ENCODE measurements around the gene LTA.
A peak's percentile ranks its signal among the peaks of the same experiment; 100 is the strongest.

LTA gene

GRCh38 chr6:31607317-31607716, 35.2 kb downstream of the LTA start:
- no peaks in the 10 kb centered on the region for H3K9me3 ChIP-seq (replicated peaks; ENCODE audit: low read length)
- no peaks in the 10 kb centered on the region for H3K27me3 ChIP-seq (ENCODE audit: control insufficient read depth, insufficient read depth, low read length)
- H3K4me3 ChIP-seq (ENCODE audit: low read length): no peak overlapping the region
- H3K9ac ChIP-seq (ENCODE audit: low read depth, low read length): no peak overlapping the region
- no peaks in the 10 kb centered on the region for H3K36me3 ChIP-seq (ENCODE audit: insufficient read depth, low read length)
- no peaks in the 10 kb centered on the region for H3K4me1 ChIP-seq (ENCODE audit: control insufficient read depth, insufficient read depth, low read length)
- H3K4me2 ChIP-seq (ENCODE audit: low read length): no peak overlapping the region

GRCh38 chr6:31609519-31610406, 37.7 kb downstream of the LTA start:
- Histone ChIP-seq H3K4me2 (ENCODE audit: low read length) (no peak overlapping the region), H3K4me1 (ENCODE audit: control insufficient read depth, insufficient read depth, low read length) (no peaks in the 10 kb centered on the region), H3K36me3 (ENCODE audit: insufficient read depth, low read length) (no peaks in the 10 kb centered on the region), H3K9ac (ENCODE audit: low read depth, low read length) (no peak overlapping the region), H3K27me3 (ENCODE audit: control insufficient read depth, insufficient read depth, low read length) (peaks cover 4% of the 10 kb centered on the region), H3K4me3 (ENCODE audit: low read length) (no peak overlapping the region), H3K9me3 (replicated peaks; ENCODE audit: low read length) (no peaks in the 10 kb centered on the region)

GRCh38 chr6:31610968-31611367, 38.9 kb downstream of the LTA start:
- no peak overlapping the region for H3K4me2 ChIP-seq (ENCODE audit: low read length)
- no peaks in the 10 kb centered on the region for H3K36me3 ChIP-seq (ENCODE audit: insufficient read depth, low read length)
- peaks cover 8% of the 10 kb centered on the region for H3K27me3 ChIP-seq (ENCODE audit: control insufficient read depth, insufficient read depth, low read length)
- H3K9me3 ChIP-seq (replicated peaks; ENCODE audit: low read length): no peaks in the 10 kb centered on the region
- H3K9ac ChIP-seq (ENCODE audit: low read depth, low read length): no peak overlapping the region
- no peak overlapping the region for H3K4me3 ChIP-seq (ENCODE audit: low read length)
- no peaks in the 10 kb centered on the region for H3K4me1 ChIP-seq (ENCODE audit: control insufficient read depth, insufficient read depth, low read length)

GRCh38 chr6:31614075-31614619, 42.1 kb downstream of the LTA start:
- Histone ChIP-seq H3K9ac (ENCODE audit: low read depth, low read length) (no peak overlapping the region), H3K4me1 (ENCODE audit: control insufficient read depth, insufficient read depth, low read length) (no peaks in the 10 kb centered on the region), H3K4me2 (ENCODE audit: low read length) (no peak overlapping the region), H3K36me3 (ENCODE audit: insufficient read depth, low read length) (no peaks in the 10 kb centered on the region), H3K4me3 (ENCODE audit: low read length) (no peak overlapping the region), H3K27me3 (ENCODE audit: control insufficient read depth, insufficient read depth, low read length) (peaks cover 8% of the 10 kb centered on the region), H3K9me3 (replicated peaks; ENCODE audit: low read length) (no peaks in the 10 kb centered on the region)

- Histone ChIP-seq H3K4me3 (ENCODE audit: low read length) (no peak within 1 kb of the TSS), H3K36me3 (ENCODE audit: insufficient read depth, low read length) (no peaks in the 10 kb centered on the region), H3K9ac (ENCODE audit: low read depth, low read length) (no peak within 1 kb of the TSS), H3K9me3 (replicated peaks; ENCODE audit: low read length) (no peaks in the 10 kb centered on the region), H3K27me3 (ENCODE audit: control insufficient read depth, insufficient read depth, low read length) (peaks cover 8% of the 10 kb centered on the region), H3K4me1 (ENCODE audit: control insufficient read depth, insufficient read depth, low read length) (no peaks in the 10 kb centered on the region), H3K4me2 (ENCODE audit: low read length) (no peak within 1 kb of the TSS)
Observed at GRCh38 chr6:31614684-31615578, 42.8 kb downstream of the LTA start, which contains the start of gene AIF1. TSS of gene AIF1 (plus strand) at chr6:31615234. CDS start at chr6:31615330, 96 bp downstream.

DNA sequence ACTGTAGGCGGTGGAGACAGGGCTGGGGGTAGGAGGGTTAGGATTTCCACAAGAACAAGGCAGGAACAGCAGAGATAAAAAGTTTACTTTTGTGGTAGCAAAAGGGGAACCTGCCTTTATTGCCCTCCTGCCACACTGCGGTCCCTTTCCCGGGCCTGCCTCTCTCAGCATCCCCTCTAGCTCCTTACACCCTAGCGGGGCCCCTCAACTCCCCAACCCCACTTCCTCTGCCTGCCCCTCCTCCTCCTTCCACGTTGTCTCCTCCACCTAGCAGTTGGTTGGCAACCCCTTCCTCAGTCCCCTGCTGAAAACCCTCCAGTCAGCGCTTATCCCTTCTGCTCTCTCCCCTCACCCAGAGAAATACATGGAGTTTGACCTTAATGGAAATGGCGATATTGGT, 43.7 kb downstream of the LTA start:
- H3K4me3 ChIP-seq (ENCODE audit: low read length): no peak overlapping the region
- no peak overlapping the region for H3K9ac ChIP-seq (ENCODE audit: low read depth, low read length)
- H3K27me3 ChIP-seq (ENCODE audit: control insufficient read depth, insufficient read depth, low read length): peaks cover 8% of the 10 kb centered on the region
- no peak overlapping the region for H3K4me2 ChIP-seq (ENCODE audit: low read length)
- H3K4me1 ChIP-seq (ENCODE audit: control insufficient read depth, insufficient read depth, low read length): no peaks in the 10 kb centered on the region
- no peaks in the 10 kb centered on the region for H3K9me3 ChIP-seq (replicated peaks; ENCODE audit: low read length)
- no peaks in the 10 kb centered on the region for H3K36me3 ChIP-seq (ENCODE audit: insufficient read depth, low read length)

DNA sequence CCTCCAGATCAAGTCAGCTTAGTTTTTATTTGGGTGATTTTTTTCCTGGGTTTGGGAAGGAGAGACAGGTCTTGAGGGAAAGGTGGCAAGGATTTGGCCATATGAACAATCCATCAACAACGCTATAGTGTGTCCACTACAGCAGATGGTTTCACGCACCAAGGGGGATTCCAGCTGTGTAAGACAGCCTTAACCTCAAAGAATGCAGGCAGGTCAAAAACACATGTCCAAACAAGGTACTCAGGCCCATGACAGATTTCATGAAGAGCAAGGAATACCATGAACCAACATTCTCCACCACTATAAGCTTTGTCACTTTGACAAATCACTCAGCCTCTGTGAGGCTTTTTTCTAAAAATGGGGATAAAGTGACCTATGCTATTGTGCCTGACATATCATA, 44.9 kb downstream of the LTA start:
- Histone ChIP-seq H3K4me3 (ENCODE audit: low read length) (no peak overlapping the region), H3K4me1 (ENCODE audit: control insufficient read depth, insufficient read depth, low read length) (peaks cover 4% of the 10 kb centered on the region), H3K4me2 (ENCODE audit: low read length) (no peak overlapping the region), H3K36me3 (ENCODE audit: insufficient read depth, low read length) (peaks cover 5% of the 10 kb centered on the region), H3K27me3 (ENCODE audit: control insufficient read depth, insufficient read depth, low read length) (peaks cover 8% of the 10 kb centered on the region), H3K9me3 (replicated peaks; ENCODE audit: low read length) (no peaks in the 10 kb centered on the region), H3K9ac (ENCODE audit: low read depth, low read length) (no peak overlapping the region)

- Histone ChIP-seq H3K27me3 (ENCODE audit: control insufficient read depth, insufficient read depth, low read length) (peaks cover 2% of the 10 kb centered on the region), H3K4me2 (ENCODE audit: low read length) (peak overlapping the region; percentile 89), H3K9me3 (replicated peaks; ENCODE audit: low read length) (no peaks in the 10 kb centered on the region), H3K4me1 (ENCODE audit: control insufficient read depth, insufficient read depth, low read length) (peaks cover 15% of the 10 kb centered on the region), H3K36me3 (ENCODE audit: insufficient read depth, low read length) (peaks cover 31% of the 10 kb centered on the region), H3K4me3 (ENCODE audit: low read length) (peak overlapping the region; percentile 88), H3K9ac (ENCODE audit: low read depth, low read length) (peak overlapping the region; percentile 91)
Observed at GRCh38 chr6:31619805-31620585, 47.9 kb downstream of the LTA start.

DNA sequence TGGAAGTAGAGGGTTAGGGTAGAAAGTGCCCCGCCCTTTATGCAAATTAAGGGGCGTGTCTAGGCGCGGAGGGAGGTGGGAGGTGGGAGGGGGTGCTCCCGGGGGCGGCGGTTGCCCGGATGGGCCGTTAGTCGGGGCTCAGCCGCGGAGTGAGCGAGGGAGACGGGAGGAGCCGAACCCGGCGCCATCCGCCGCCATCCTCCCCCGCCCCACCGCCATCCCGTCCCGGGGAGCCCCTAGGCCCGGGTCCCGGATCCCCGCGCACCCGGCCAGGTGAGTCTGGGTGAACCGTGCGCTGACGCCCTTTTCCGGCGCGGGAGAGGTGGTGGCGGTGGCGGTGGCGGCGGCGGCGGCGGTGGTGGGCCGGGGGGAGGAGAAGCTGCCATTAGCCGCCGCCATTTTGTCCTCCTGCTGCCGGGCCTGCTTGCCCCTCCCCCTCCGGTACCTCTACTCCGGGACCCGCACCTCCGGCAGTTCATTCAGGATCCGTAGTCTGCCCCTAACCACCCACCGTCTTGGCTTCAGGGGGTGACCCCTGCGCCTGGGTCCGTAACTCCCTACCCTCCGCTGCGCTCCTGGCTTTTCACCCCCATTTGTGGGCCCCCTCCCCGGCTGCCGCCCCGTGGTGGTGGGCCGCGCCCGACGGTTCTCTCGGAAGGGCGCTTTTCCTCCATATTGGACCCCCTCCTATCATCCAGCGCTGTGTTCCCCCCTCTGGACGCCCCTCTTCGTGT, 48.7 kb downstream of the LTA start, which contains the start of gene PRRC2A:
Gene PRRC2A (plus strand): TSS at position 130 of the 734 bp plus-strand sequence. CDS start 2,075 bp downstream, outside the sequence.
- Histone ChIP-seq H3K36me3 (ENCODE audit: insufficient read depth, low read length) (peaks cover 38% of the 10 kb centered on the region), H3K4me2 (ENCODE audit: low read length) (peak within 1 kb of the TSS; percentile 95), H3K4me3 (ENCODE audit: low read length) (peak within 1 kb of the TSS; percentile 100), H3K9ac (ENCODE audit: low read depth, low read length) (peak within 1 kb of the TSS; percentile 100), H3K27me3 (ENCODE audit: control insufficient read depth, insufficient read depth, low read length) (no peaks in the 10 kb centered on the region), H3K4me1 (ENCODE audit: control insufficient read depth, insufficient read depth, low read length) (peaks cover 15% of the 10 kb centered on the region), H3K9me3 (replicated peaks; ENCODE audit: low read length) (no peaks in the 10 kb centered on the region)

GRCh38 chr6:31621320-31621939, 49.3 kb downstream of the LTA start:
- no peaks in the 10 kb centered on the region for H3K27me3 ChIP-seq (ENCODE audit: control insufficient read depth, insufficient read depth, low read length)
- peak overlapping the region; percentile 100 for H3K4me3 ChIP-seq (ENCODE audit: low read length)
- peaks cover 15% of the 10 kb centered on the region for H3K4me1 ChIP-seq (ENCODE audit: control insufficient read depth, insufficient read depth, low read length)
- peak overlapping the region; percentile 95 for H3K4me2 ChIP-seq (ENCODE audit: low read length)
- H3K9me3 ChIP-seq (replicated peaks; ENCODE audit: low read length): no peaks in the 10 kb centered on the region
- peaks cover 45% of the 10 kb centered on the region for H3K36me3 ChIP-seq (ENCODE audit: insufficient read depth, low read length)
- H3K9ac ChIP-seq (ENCODE audit: low read depth, low read length): peak overlapping the region; percentile 100
